ENCODE results near the gene ASPSCR1.

The ASPSCR1 gene

DNA sequence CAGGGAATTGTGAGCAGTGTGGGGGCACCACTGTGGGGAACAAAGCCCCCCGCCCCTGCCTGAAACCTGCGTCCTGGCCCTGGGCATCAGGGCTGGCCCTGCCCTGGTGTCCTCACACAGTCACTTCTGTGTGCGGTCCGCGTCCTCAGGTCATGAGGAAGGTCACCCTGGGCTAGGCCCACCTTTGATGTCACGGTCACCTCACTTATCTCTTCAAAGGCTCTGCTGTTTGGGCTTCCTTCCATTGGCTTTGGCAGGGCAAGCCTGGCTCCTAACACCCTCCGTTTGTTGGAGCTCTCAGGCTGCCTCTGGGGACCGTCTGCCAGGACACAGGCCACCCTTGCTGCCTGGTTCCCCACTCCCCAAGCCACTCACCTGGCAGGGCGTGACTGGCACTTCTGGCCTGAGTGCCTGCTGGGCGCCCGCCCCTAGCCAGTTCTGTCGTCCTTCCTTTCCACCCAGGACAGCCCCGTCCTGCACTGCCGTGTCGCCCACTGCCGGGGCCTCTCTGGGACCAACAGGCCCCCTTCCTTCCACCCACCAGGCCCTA is 36.4 kb downstream of the ASPSCR1 start:
- no peak for DNase-seq

DNA sequence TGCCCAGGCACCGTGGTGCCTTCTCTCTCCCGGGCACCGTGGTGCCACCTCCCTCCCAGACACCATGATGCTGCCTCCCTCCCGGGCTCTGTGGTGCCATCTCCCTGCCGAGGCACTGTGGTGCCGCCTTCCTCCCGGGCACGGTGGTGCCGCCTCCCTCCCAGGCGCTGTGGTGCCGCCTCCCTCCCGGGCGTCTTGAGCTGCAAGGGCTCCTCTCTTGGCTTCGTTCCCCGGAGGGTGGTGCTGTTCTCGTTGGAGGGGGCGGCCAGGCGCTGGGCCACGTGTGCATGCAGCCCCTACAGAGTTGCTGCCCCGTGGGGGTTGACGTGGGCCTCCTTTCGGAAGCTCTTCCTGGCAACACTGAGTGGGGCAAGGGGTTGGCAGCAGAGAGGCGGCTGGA is 37.0 kb downstream of the ASPSCR1 start:
- DNase-seq, result no peak

DNA sequence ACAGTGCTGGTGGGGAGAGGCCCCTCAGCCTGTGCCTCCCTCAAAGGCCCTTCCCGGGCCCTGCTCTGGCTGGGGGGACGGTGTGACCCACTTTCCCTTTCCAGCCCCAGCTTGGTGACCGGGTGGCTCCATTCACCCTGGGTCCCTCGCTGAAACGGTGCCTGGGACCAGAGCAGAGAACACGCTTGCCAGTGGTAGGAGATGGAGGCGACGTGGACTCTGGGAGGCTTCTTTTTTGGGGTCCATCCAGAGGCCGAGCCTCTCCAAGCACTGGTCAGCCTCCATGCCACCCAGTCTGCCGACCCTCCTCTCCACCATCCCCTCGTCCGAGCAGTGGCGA is 37.5 kb downstream of the ASPSCR1 start:
- no peak for DNase-seq

DNA sequence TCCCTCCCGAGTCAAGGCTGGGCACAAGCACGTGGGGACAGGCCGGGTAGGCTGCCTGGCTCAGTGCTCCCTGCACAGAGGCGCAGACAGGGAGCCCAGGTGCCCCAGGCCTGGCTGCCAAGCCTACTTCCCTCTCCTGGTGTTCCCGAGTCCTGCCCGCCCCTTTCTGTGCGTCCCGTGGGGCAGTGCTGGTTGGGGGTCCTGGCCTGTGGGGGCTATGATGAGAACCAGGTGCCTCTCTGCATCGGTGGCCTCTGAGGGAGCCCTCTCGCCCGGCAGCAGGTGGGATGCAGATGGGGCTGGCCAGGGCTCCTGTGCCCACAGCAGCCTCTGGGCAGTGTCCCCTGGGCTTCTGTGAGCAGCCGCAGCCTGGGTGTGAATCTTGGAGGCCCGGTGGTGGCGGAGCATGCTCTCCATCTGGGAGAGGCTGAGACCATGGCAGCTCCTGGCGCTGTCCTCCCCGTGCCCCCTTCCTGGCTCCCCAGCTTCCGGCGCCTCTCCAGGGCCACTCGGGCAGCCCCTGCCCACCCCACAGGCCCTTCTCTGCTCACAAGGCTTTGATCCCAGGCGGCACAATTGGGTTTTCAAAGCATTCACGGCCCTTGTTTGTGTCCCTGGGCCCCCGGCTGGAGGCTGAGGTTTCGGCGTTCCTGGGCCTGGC is 38.0 kb downstream of the ASPSCR1 start:
- DNase-seq, result no peak

DNA sequence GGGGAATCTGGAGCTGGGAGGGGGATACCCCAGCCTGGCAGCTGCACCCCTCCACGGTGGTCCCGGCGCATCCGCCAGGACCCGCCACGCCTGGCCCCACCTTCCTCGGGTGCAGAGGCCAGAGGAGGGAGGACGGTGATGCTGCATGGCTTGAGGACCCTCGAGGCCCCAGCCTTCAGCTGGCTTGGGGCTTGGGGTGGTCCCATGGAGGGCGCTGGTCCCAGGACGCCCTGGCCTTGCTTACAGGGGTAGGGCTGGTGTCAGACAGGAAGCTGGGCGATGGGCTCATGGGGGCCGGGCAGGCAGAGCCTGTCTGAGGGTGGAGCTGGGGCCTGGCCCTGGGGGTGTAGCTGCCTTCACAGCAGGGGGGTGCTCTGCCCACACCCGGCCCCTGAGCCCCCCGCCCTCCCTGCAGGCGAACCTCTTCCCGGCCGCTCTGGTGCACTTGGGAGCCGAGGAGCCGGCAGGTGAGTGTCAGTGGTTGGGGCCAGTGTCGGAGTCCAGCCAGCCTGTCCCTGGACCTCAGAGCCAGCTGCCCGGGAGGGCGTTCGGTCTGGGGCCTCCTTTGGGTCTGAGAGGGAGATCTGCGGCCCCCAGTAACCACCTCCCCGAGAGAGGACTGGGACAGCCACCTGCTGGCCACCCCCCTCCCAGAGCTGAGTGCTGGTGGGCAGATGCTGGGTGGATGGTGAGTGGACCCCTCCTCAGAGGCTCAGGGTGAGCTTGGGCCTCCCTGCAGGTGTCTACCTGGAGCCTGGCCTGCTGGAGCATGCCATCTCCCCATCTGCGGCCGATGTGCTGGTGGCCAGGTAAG is 38.8 kb downstream of the ASPSCR1 start:
- no peak for DNase-seq

DNA sequence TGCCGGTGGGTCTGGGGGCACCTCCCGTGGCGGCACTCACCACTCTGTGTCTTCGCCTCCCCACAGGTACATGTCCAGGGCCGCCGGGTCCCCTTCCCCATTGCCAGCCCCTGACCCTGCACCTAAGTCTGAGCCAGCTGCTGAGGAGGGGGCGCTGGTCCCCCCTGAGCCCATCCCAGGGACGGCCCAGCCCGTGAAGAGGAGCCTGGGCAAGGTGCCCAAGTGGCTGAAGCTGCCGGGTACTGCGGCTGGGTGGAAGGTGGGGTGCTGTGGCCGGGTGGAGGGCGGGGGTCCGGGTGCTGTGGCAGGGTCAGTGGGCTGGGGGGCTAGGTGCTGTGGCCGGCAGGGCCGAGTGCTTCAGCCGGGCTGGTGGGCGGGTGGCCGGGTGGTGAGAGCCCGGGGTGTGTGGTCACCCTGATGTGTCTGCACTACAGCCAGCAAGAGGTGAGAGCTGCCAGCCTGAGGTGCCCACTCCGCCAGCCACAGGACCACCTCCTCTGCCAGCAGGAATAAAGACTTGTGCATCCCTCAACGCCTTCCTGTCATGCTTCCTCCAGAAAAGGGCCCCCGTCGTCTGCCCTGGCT is 39.5 kb downstream of the ASPSCR1 start:
- DNase-seq, result no peak

DNA sequence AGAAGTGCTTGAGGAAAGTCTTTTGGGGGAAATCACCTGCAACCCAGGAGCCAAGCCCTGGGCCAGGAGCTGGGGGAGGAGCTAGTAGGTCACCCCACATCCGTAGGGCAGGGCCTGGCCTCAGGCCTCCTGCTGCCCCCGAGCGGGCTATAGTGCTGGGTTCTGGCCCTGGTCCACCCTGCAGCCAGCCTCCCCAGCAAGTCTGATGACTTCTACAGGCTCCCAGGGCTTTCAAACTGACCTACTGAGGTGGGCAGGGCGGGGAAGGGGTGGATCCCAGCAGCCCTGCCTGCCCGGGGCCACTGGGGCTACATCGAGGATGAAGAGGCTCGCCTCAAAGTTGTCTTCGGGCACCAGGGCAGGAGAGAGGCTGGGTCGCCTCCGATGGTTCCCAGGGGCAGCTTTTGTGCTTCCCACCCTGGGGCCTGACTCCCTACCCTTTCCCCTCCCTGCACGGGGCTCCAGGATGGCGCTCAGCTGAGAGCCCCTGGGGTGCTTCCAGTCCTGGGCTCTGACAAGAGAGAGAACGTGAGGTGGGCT is 40.3 kb downstream of the ASPSCR1 start:
- DNase-seq, result no peak

DNA sequence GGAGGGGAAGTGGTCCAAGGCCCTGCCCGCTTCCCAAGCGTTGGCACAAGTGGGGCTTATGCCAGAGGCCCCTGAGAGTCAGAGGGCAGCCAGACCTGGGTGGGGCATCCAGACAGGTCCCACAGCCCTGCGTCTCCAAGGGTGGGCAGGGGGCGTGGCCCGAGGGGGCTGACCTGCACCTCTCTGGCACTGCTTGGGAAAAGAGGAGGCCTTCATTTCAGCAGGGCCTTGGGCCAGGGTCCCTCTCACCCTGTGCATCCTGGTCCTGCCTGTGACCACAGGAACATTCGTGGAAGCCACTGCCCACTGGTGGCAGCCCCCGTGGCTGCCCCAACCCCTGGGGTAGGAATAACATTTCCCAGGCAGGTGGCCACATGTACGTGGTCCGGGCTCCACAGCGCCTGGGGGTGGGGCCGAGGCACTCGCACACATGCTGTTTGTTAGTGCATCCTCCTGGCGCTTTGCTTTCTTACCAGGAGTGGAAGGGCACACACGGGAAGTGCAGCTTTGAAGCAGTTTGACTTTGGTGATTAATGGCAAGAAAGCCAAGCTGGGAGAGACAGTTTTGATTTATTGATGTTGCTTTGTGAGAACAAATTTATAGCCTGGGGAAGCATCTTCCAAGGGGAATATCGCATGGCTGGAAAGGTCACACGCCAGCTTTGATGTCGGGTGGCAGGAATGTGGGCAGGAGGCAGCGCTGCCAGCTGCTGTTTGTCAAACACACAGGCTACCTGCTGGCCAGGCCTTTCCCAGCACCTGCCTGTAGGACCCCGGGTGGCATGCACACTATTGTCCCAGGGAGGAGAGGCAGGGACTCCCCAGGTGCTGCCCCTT is 40.9 kb downstream of the ASPSCR1 start:
- no peak for DNase-seq

DNA sequence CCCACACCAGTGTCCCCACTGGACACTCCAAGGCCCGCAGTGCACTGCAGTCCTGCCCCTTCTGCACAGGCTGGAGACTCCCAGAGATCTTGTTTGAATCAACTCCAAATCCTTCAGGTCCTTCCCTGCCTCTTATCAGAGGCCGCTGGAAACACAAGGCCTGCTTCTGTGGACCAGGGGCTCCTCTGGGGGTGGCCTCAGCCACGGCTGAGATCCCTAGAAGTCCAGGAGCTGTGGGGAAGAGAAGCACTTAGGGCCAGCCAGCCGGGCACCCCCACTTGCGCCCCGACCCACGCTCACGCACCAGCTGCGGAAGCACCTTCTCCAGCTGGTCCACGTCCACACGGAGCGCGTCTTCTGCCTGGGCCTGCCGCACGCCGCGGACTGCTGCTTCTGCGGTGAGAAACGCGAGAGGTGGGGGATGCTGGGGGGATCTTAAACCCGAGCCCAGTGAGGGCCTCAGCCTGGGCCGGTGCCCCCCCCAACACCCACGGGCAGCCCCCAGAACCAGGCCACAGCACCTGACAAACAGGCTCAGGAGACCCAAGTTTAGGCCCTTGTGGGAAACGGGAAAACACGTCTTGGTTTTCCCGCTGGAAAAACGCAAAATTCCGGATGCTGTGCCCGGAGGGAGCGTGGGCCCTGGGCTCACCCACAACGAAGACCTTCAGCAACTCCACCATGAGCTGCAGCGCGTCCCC is 41.7 kb downstream of the ASPSCR1 start:
- DNase-seq, result no peak

DNA sequence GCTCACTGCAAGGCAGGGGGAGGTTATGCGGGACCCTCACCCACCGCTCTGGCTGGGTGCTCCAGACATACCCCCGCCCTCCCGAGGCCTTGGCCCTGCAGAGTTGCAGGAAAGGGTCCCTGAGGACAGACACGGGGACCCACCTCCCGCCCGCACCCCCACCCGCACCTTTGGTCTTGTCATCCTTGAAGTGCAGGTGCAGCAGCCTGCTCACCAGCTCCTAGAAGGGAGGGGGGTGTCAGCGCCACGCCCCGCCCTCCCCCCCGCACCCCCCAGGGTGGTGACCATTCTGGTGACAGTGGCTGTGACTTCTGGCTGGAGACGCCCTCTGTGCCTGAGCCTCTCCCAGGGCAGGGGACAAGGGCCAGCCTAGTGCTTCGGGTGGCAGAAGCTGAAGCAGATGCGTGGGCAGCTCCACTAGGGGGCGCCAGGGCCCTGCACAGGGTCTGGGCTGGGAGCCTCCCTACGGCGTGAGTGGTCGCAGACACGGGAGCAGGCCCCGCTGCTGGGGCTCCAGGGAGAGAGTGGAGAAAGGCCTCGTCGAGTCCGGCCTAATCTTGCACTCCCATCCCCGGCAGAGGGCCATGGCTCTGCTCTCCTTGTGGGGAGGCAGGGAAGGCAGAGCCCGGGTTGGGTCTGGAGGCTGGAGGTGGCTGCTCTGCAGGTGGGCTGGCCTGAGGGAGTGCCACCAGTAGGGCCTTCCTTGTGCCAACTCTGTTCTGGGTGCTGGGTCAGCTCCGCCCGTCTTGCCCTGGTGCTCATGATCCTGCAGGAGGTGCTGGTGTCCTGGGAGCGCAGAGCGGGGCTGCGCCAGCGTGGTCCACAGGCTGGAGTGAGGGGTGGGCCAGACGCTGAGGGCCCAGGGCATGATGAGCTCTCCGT is 42.5 kb downstream of the ASPSCR1 start:
- peak; percentile 29 for DNase-seq

DNA sequence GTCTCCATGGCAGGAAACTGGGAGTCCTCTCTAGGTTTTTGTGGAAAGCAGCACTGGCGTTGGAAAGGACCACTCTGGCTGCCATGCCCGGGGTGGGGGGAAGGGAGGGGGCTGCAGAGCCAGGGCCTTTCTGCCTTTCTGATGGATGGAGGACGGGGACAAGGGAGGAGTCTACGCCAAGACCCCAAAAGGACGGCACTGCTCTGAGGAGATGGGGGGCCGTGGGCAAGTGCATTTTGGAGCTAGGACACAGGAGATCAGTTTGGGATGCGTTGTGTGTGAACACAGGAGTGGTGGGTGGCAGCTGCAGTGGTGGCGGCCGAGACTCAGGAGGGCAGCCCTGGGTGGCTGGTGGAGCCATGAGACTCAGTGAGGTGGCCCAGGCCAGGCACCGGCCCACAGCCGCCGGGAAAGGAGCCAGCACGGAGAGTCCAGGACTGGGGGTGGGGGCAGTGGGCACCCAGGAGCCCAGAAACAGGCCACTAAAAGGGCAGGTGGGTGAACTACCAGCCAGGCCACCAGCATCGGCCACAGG is 43.2 kb downstream of the ASPSCR1 start:
- no peak for DNase-seq

DNA sequence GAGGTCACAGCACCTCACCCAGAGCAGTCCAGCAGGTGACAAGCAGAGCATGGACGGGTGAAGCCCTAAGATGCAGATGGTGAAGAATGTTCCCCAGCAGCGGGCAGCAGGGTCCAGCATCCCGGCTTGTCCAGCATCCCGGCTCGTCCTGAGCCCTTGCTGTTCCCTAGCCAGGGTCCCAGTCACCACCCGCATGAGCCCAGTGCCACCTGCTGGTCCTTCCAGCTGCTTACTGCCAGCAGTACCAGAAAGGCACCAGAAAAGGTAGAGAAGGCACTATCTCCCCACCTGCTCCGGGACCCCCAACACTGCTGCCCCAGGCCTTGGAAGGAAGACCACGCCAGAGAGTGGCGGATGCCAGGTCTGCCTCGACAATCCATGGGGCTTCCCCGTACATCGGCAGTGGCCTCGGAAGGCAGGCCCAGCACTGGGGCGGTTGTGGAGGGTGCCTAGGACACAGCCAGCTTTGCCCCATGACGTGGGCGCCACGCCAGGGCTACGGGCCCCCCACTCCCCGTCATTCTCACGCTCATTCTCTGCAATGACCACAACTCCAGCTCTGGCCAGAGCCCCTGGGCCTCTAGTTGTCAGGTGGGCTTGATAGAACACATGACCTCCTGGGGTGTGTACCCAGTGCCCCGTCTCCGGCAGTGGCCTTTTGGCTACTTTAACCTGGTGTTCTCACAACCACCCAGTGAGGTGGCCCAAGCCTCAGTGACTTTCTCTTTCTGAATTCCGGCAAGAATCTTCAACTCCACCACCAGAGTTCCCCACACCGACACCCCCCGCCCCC is 43.9 kb downstream of the ASPSCR1 start:
- peak; percentile 35 for DNase-seq

DNA sequence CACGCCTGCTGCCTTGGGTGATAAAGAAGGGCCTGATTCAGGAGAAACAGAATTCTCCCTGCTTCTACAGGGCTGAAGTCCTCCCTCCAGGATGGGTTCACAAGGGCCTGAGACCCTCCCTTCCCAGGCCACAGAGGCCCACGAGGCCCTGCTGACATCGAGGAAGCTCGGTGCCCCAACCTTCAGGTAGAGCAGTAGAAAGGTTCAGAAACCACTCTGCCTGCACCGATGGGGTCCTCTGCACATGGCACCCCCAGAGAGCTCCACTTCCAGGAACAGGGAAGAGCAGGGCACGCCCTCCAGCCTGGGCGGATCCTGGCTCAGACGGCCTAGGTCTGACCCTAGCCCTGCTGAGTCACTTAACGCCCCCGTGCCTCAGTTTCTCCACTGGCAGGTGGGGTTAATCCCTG is 44.5 kb downstream of the ASPSCR1 start:
- DNase-seq, result no peak

DNA sequence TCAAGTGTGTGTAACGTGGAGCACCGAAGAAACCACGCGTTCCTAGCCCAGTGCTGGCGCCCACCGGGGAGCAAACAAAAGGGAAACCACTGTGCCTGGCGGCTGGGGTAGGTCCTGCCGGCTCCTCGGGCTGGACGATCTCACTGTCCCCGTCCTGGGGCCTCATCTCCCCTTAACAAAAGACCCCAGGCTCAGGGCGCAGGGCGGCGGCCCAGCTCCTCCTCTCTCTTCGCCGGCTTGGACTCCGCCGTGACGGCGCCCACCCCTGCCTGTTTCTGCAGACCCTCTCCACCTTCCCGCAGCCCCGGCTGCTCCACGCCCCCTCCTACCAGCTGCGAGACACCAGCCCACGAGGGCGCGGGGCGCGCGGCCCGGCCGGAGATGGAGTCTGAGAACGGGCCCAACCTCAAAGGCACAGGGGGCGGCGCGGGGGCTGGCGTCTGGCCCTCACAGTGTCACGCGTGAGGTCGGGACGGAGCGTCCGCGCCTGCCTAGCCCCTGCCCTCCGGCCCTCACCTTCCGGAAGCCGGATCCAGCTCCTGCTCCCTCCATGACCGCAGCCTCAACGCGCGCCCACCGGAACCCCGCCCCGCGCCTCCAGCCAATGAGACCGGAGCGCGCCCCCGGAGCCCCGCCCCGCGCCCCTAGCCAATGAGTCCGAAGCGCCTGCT is 45.0 kb downstream of the ASPSCR1 start, which contains the start of gene CENPX:
Gene CENPX, minus strand, starts transcription at position 569 of the 671 bp plus-strand sequence. Its CDS starts 17 bp downstream, at position 552.
- DNase-seq, result no peak

DNA sequence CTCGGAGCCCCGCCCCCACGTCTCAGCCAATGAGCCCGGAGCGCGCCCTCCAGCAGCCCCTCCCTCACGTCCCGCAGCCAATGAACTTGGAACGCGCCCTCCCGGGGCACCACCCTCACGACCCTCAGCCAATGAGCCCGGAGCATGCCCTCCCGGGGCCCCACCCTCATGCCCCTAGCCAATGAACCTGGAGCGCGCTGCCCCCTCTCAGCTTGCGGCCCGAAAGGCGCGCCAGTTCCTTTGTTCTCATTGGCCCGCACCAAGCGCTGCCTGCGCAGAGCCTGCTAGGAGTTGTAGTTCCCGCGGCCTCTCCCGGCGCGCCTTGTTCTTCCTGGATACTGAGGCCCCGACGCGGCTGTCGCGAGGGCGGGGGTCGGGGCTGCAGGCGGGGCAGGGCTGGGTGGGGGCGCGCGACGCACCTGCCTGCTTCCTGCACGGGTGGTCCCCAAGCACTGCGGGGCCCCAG is 45.6 kb downstream of the ASPSCR1 start, which contains the start of gene LRRC45:
Gene LRRC45, plus strand, starts transcription at position 325 of the 466 bp plus-strand sequence. CDS start 339 bp downstream, outside the sequence.
- peak; percentile 100 for DNase-seq

DNA sequence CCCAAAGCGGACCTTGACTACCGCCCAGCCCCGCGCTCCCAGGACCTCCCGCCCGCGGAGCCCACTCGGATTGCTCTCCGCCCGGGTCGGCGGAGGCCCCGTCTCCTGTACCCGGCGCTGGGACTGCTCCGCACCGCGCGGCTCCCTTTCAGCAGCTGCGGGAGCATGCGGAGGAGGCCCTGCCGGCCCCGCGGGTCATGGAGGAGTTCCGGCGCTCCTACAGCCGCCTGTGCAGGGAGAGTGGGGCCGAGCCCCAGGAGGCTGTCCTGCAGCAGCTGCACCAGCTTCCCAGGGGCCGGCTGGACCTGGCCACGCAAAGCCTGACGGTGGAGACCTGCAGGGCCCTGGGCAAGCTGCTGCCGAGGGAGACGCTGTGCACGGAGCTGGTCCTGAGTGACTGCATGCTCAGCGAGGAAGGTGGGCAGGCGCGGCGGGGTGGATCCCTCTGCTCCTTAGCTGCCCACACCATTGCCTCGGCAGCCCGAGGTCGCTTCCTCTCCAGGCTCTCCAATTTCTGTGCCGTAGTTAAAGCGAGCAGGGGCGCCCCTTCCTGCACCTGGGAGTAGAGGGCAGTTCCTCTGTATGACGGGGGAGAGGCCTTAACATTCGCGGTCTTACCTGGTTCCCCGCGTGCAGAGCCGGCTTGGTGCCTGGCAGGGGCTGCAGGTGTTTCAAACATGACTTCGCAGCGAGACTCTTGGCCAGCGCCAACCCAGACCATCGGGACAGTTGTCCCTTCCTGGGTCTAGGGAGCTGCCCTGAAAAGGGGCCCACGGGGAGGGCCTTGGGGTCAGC is 46.2 kb downstream of the ASPSCR1 start:
- DNase-seq, result no peak

DNA sequence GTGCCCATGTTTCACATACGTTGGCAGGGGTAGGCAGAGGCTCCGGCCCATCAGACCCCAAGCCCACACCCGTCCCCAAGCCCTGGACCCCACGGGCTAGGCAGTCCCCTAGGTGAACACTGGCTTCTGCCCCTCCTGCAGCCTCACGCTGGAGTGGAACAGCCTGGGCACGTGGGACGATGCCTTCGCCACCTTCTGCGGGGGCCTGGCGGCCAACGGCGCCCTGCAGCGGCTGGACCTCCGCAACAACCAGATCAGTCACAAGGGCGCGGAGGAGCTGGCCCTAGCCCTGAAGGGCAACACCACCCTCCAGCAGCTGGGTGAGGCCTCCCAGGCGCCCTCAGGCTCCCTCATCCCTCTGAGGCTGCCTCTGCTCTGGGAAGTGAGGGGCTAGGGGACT is 47.4 kb downstream of the ASPSCR1 start:
- no peak for DNase-seq
